WTC11 (cell line): Measurements from ENCODE around the gene CCDC68. TPM values are rescaled to one million over a fixed set of nuclear protein-coding genes. Genes with fewer than 3 reads are reported as not detected.

ENCODE experiments used
- ATAC-seq: fragments of 200-7000 bp; cut with Tn5 transposase; 2 replicates; pipeline ENCODE4 v1.10.0; 2021; ENCODE audit warnings: mild to moderate bottlenecking, moderate library complexity
- CTCF ChIA-PET: fragments of 300-600 bp; sonication (Branson Sonifier 250); formaldehyde crosslinking; loops from one replicate; lab custom pipeline; 2021; ENCODE audit warnings: antibody characterized with exemption; lab: Charles Lee
- POLR2A ChIA-PET: fragments of 350-600 bp; sonication (Branson Sonifier 250); formaldehyde crosslinking; loops from one replicate; lab custom pipeline; 2021; ENCODE audit warnings: antibody characterized with exemption; lab: Charles Lee
- DNase-seq: peaks from one replicate; pipeline ENCODE4 v3.0.0; 2021; ENCODE audit warnings: low spot score
- H3K27ac Mint-ChIP-seq: 2 replicates; pipeline ENCODE4 v1.8.0; 2021; ENCODE audit warnings: mixed read lengths
- H3K27me3 Mint-ChIP-seq: 2 replicates; pipeline ENCODE4 v1.8.0; 2021; ENCODE audit warnings: low read depth, mild to moderate bottlenecking, moderate library complexity, mixed read lengths
- H3K36me3 Mint-ChIP-seq: 2 replicates; pipeline ENCODE4 v1.8.0; 2021; ENCODE audit warnings: mixed read lengths
- H3K4me1 Mint-ChIP-seq: 2 replicates; pipeline ENCODE4 v1.8.0; 2022; ENCODE audit warnings: mixed read lengths
- H3K4me3 Mint-ChIP-seq: 2 replicates; pipeline ENCODE4 v1.8.0; 2021; ENCODE audit warnings: mild to moderate bottlenecking, moderate library complexity, mixed read lengths
- H3K9me3 Mint-ChIP-seq: 2 replicates; pipeline ENCODE4 v1.8.0; 2021; ENCODE audit warnings: mixed read lengths
- AFF4 ChIP-seq: sonication (generic); formaldehyde crosslinking; IDR thresholded peaks from 2 replicates; pipeline ENCODE4 v1.8.1; 2023; ENCODE audit warnings: mild to moderate bottlenecking, missing genetic modification reagents, borderline replicate concordance
- AR ChIP-seq: fragments of 250-450 bp; sonication (Bioruptor Pico); IDR thresholded peaks from 2 replicates; pipeline ENCODE4 v1.9.0; 2021; ENCODE audit warnings: mild to moderate bottlenecking
- E2F1 ChIP-seq: sonication (generic); formaldehyde crosslinking; IDR thresholded peaks from 2 replicates; pipeline ENCODE4 v1.8.0; 2022; ENCODE audit warnings: mild to moderate bottlenecking, missing genetic modification reagents
- ESRRA ChIP-seq: sonication (generic); formaldehyde crosslinking; IDR thresholded peaks from 2 replicates; pipeline ENCODE4 v1.8.1; 2022; ENCODE audit warnings: mild to moderate bottlenecking, missing genetic modification reagents, borderline replicate concordance
- GABPB1 ChIP-seq: sonication (generic); formaldehyde crosslinking; IDR thresholded peaks from 2 replicates; pipeline ENCODE4 v1.8.1; 2023; ENCODE audit warnings: mild to moderate bottlenecking, missing genetic modification reagents
- GRHL2 ChIP-seq: fragments of 250-450 bp; sonication (Bioruptor Pico); IDR thresholded peaks from 2 replicates; pipeline ENCODE4 v1.8.0; 2022; ENCODE audit warnings: mild to moderate bottlenecking, moderate library complexity; ENCODE audit not compliant: insufficient replicate concordance, severe bottlenecking
- GTF2I ChIP-seq: fragments of 250-450 bp; sonication (Bioruptor Pico); conservative IDR thresholded peaks from 2 replicates; pipeline ENCODE4 v1.4.0; 2021; ENCODE audit warnings: mild to moderate bottlenecking
- JUN ChIP-seq: sonication (generic); formaldehyde crosslinking; IDR thresholded peaks from 2 replicates; pipeline ENCODE4 v1.8.0; 2023; ENCODE audit warnings: mild to moderate bottlenecking, missing genetic modification reagents
- MAX ChIP-seq: sonication (generic); formaldehyde crosslinking; IDR thresholded peaks from 2 replicates; pipeline ENCODE4 v1.8.0; 2022; ENCODE audit warnings: mild to moderate bottlenecking, missing genetic modification reagents
- MYBL2 ChIP-seq: sonication (generic); formaldehyde crosslinking; IDR thresholded peaks from 2 replicates; pipeline ENCODE4 v1.8.1; 2023; ENCODE audit warnings: mild to moderate bottlenecking, moderate library complexity, missing genetic modification reagents
- NFE2L1 ChIP-seq: sonication (generic); formaldehyde crosslinking; IDR thresholded peaks from 2 replicates; pipeline ENCODE4 v1.8.1; 2023; ENCODE audit warnings: missing genetic modification reagents
- NFYB ChIP-seq: sonication (generic); formaldehyde crosslinking; conservative IDR thresholded peaks from 2 replicates; pipeline ENCODE4 v1.8.0; 2022; ENCODE audit warnings: low read depth, missing genetic modification reagents
- NR1H2 ChIP-seq: sonication (generic); formaldehyde crosslinking; IDR thresholded peaks from 2 replicates; pipeline ENCODE4 v1.9.0; 2021; ENCODE audit warnings: mild to moderate bottlenecking, moderate library complexity, missing genetic modification reagents
- PREB ChIP-seq: sonication (generic); formaldehyde crosslinking; IDR thresholded peaks from 2 replicates; pipeline ENCODE4 v1.8.1; 2022; ENCODE audit warnings: mild to moderate bottlenecking, missing genetic modification reagents, moderate library complexity, borderline replicate concordance
- RELA ChIP-seq: sonication (generic); formaldehyde crosslinking; IDR thresholded peaks from 2 replicates; pipeline ENCODE4 v1.8.1; 2022; ENCODE audit warnings: missing genetic modification reagents, mild to moderate bottlenecking, borderline replicate concordance
- SOX15 ChIP-seq: fragments of 250-450 bp; sonication (Bioruptor Pico); IDR thresholded peaks from 2 replicates; pipeline ENCODE4 v1.9.0; 2021; ENCODE audit warnings: mild to moderate bottlenecking
- TEAD4 ChIP-seq: sonication (generic); formaldehyde crosslinking; IDR thresholded peaks from 2 replicates; pipeline ENCODE4 v1.8.0; 2022; ENCODE audit warnings: mild to moderate bottlenecking, missing genetic modification reagents
- ZBTB21 ChIP-seq: sonication (generic); formaldehyde crosslinking; IDR thresholded peaks from 2 replicates; pipeline ENCODE4 v1.8.1; 2023; ENCODE audit warnings: mild to moderate bottlenecking, missing genetic modification reagents, borderline replicate concordance
- ZMAT4 ChIP-seq: fragments of 250-450 bp; sonication (Bioruptor Pico); IDR thresholded peaks from 2 replicates; pipeline ENCODE4 v1.9.0; 2021; ENCODE audit warnings: mild to moderate bottlenecking
- ZNF121 ChIP-seq: sonication (generic); formaldehyde crosslinking; IDR thresholded peaks from 2 replicates; pipeline ENCODE4 v1.8.0; 2023; ENCODE audit warnings: missing genetic modification reagents
- ZNF232 ChIP-seq: sonication (generic); formaldehyde crosslinking; IDR thresholded peaks from 2 replicates; pipeline ENCODE4 v1.8.0; 2022; ENCODE audit warnings: mild to moderate bottlenecking, missing genetic modification reagents
- ZNF317 ChIP-seq: sonication (generic); formaldehyde crosslinking; IDR thresholded peaks from 2 replicates; pipeline ENCODE4 v1.8.1; 2023; ENCODE audit warnings: low read depth, mild to moderate bottlenecking, moderate library complexity, missing genetic modification reagents, borderline replicate concordance
- ZNF425 ChIP-seq: fragments of 250-450 bp; sonication (Bioruptor Pico); conservative IDR thresholded peaks from 2 replicates; pipeline ENCODE4 v1.9.0; 2021; ENCODE audit warnings: mild to moderate bottlenecking
- total RNA-seq: library from RNA; stranded (reverse); gene quantifications from 3 replicates; pipeline ENCODE4 v1.2.3, GENCODE V29; 2021

The CCDC68 gene
- total RNA-seq, 1 experiment from 2014 or later, result 0.92 TPM

GRCh38 chr18:54880395-54881105, 78.7 kb downstream of the CCDC68 start:
- CTCF ChIA-PET, result no interaction called here
- Mint-ChIP-seq H3K4me1 (peaks cover 4% of the 10 kb centered on the region), H3K4me3 (no peak overlapping the region), H3K27ac (no peak overlapping the region), H3K27me3 (peaks cover 41% of the 10 kb centered on the region), H3K9me3 (peaks cover 5% of the 10 kb centered on the region; the same call in 1 of the 2 replicates), H3K36me3 (no peaks in the 10 kb centered on the region)
- no peak for ATAC-seq
- POLR2A ChIA-PET, result no interaction called here
- DNase-seq, result no peak
- TF ChIP-seq TEAD4 (no peak), ZNF425 (CRISPR knock-in tag) (no peak), GABPB1 (CRISPR knock-in tag) (no peak), JUN (no peak), RELA (CRISPR knock-in tag) (no peak), PREB (CRISPR knock-in tag) (no peak), NFE2L1 (CRISPR knock-in tag) (no peak), ZNF121 (CRISPR knock-in tag) (no peak), NR1H2 (CRISPR knock-in tag) (no peak), SOX15 (CRISPR knock-in tag) (no peak), GRHL2 (CRISPR knock-in tag) (no peak)
- TF ChIP-seq, all 79 proteins: peak for 0

- DNase-seq (no peak), ATAC-seq (no peak)
- Mint-ChIP-seq H3K27me3 (peaks cover 37% of the 10 kb centered on the region), H3K9me3 (peaks cover 5% of the 10 kb centered on the region; the same call in 1 of the 2 replicates), H3K4me1 (peaks cover 4% of the 10 kb centered on the region), H3K36me3 (no peaks in the 10 kb centered on the region), H3K4me3 (no peak overlapping the region), H3K27ac (no peak overlapping the region)
- TF ChIP-seq AFF4 (CRISPR knock-in tag) (no peak), TEAD4 (no peak), RELA (CRISPR knock-in tag) (no peak), ZBTB21 (no peak), ZNF317 (CRISPR knock-in tag) (no peak), MYBL2 (no peak), ZMAT4 (CRISPR knock-in tag) (no peak), E2F1 (CRISPR knock-in tag) (no peak), NFYB (no peak), GABPB1 (CRISPR knock-in tag) (no peak), ESRRA (no peak), GTF2I (CRISPR knock-in tag) (no peak), AR (CRISPR knock-in tag) (no peak), MAX (CRISPR knock-in tag) (no peak), ZNF232 (CRISPR knock-in tag) (no peak)
- CTCF ChIA-PET, result no interaction called here
- POLR2A ChIA-PET, result no interaction called here
Observed at GRCh38 chr18:54879691-54880090, 79.6 kb downstream of the CCDC68 start.
